MCF 10A (cell line): ENCODE data around the gene CPA5. TPM values are rescaled to one million over a fixed set of nuclear protein-coding genes. Genes with fewer than 3 reads are reported as not detected.
A peak's percentile ranks its signal among the peaks of the same experiment; 100 is the strongest.

ENCODE experiments used
- BruUV-seq: library from RNA; stranded (reverse); fragments of 400-500 nt; replicated peaks from 2 replicates; lab custom pipeline; 2021; lab: Mats Ljungman, UMichigan
- CTCF ChIA-PET: fragments of 300-600 bp; sonication (Branson Sonifier 250); formaldehyde crosslinking; extraction: SDS; loops from one replicate; lab custom pipeline; 2021; ENCODE audit warnings: antibody characterized with exemption, inconsistent platforms; lab: Yijun Ruan, JAX
- POLR2A ChIA-PET: fragments of 300-600, 350-650 bp; sonication (Branson Sonifier 250); formaldehyde crosslinking; extraction: SDS; loops from one replicate; lab custom pipeline; 2020; ENCODE audit warnings: antibody characterized with exemption, inconsistent platforms; lab: Yijun Ruan, JAX
- DNase-seq: peaks from one replicate; pipeline ENCODE4 v3.0.0-alpha.2; 2018; ENCODE audit not compliant: unreplicated experiment
- H3K27ac Mint-ChIP-seq: one replicate; pipeline ENCODE4 v1.8.0; 2022; ENCODE audit warnings: mild to moderate bottlenecking, low read depth, mixed read lengths; ENCODE audit not compliant: unreplicated experiment
- H3K27me3 Mint-ChIP-seq: one replicate; pipeline ENCODE4 v1.8.0; 2022; ENCODE audit warnings: mixed read lengths; ENCODE audit not compliant: insufficient read depth, unreplicated experiment
- H3K36me3 Mint-ChIP-seq: one replicate; pipeline ENCODE4 v1.8.0; 2022; ENCODE audit warnings: mild to moderate bottlenecking, moderate library complexity, mixed read lengths; ENCODE audit not compliant: insufficient read depth, unreplicated experiment
- H3K4me1 Mint-ChIP-seq: one replicate; pipeline ENCODE4 v1.8.0; 2022; ENCODE audit warnings: mixed read lengths; ENCODE audit not compliant: insufficient read depth, unreplicated experiment
- H3K4me3 Mint-ChIP-seq: one replicate; pipeline ENCODE4 v1.8.0; 2022; ENCODE audit warnings: mild to moderate bottlenecking, moderate library complexity, mixed read lengths; ENCODE audit not compliant: unreplicated experiment
- H3K9me3 Mint-ChIP-seq: one replicate; pipeline ENCODE4 v1.8.0; 2022; ENCODE audit warnings: mixed read lengths; ENCODE audit not compliant: unreplicated experiment
- intact Hi-C: fragments of 100-400 bp; cut with micrococcal nuclease; formaldehyde crosslinking; loops from 2 replicates; pipeline ENCODE4 v1.14.1; 2022
- total RNA-seq: library from RNA; stranded (reverse); gene quantifications from 2 replicates; pipeline ENCODE4 v1.2.3, GENCODE V29; 2022
- TF ChIP-seq, protein P1 (sequence below): fragments of 200-600 bp; IDR thresholded peaks from one replicate; pipeline ENCODE4 v1.8.0; 2022; ENCODE audit warnings: antibody characterized with exemption, mild to moderate bottlenecking; ENCODE audit not compliant: unreplicated experiment

Gene CPA5
- total RNA-seq, 1 experiment from 2014 or later, result 0.42 TPM

DNA sequence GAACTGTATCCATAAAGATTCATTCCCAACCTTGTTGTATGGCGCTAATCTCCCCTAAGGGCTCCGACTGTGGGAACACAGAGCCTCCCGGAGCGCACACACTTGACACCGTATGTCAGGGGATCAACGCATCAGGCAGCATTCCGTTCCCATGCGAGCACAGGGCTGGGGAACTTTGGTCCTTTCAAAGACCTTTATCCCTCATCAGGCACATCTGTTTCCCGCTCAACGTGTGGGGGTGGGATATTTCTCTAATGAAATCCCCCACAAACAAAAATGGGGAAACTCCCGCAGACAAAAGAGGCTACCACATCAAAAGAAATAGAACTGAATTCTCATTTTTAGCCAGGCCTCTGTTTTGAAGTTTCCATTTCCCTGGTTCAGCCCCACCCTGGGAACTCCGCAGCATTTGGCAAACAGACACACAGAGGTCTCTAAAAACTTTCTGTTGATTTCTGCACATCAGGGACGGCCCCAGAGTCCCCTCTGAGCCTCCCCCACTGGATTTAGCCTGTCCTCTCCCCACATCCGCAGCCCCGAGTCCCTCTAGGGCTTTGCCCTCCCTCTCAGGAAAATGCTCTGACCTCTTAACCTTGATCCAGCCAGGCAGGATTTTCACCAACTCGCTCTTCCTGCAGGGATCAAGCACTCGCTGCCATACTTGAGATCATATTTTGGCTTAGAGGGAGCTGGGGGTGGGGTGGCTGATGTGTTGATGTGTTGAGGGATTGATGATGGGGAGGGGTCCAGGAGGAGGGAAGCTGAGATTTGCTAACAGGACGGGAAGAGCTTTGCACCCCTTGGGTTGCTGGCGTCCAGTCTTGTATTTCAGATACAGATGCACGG lies 6.6 kb downstream of the CPA5 start:
- no peak for DNase-seq
- no TSS peak for BruUV-seq
- POLR2A ChIA-PET, result interaction anchor here (0.6 to 2.3 kb wide), 5 partner anchors 17 to 58 kb away, joined by 3 to 12 read pairs (median 4); partner anchors contain the start of gene CPA4
- Mint-ChIP-seq H3K36me3 (no peaks in the 10 kb centered on the region), H3K4me3 (no peak overlapping the region), H3K9me3 (no peaks in the 10 kb centered on the region), H3K27ac (peak overlapping the region; percentile 55), H3K4me1 (peaks cover 47% of the 10 kb centered on the region), H3K27me3 (no peaks in the 10 kb centered on the region)
- intact Hi-C loops, result loop anchor here (10.0 kb wide), 1 partner anchor 146 kb away; the partner anchor contains the start of genes SSMEM1 and TMEM209
- TF ChIP-seq, protein P1, sequence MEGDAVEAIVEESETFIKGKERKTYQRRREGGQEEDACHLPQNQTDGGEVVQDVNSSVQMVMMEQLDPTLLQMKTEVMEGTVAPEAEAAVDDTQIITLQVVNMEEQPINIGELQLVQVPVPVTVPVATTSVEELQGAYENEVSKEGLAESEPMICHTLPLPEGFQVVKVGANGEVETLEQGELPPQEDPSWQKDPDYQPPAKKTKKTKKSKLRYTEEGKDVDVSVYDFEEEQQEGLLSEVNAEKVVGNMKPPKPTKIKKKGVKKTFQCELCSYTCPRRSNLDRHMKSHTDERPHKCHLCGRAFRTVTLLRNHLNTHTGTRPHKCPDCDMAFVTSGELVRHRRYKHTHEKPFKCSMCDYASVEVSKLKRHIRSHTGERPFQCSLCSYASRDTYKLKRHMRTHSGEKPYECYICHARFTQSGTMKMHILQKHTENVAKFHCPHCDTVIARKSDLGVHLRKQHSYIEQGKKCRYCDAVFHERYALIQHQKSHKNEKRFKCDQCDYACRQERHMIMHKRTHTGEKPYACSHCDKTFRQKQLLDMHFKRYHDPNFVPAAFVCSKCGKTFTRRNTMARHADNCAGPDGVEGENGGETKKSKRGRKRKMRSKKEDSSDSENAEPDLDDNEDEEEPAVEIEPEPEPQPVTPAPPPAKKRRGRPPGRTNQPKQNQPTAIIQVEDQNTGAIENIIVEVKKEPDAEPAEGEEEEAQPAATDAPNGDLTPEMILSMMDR, result no peak
- CTCF ChIA-PET, result interaction anchor here (0.6 to 0.7 kb wide), 2 partner anchors 214 to 1488 kb away, joined by 3 read pairs; no protein-coding TSS in a partner anchor

- Mint-ChIP-seq H3K4me1 (peaks cover 52% of the 10 kb centered on the region), H3K4me3 (peak overlapping the region; percentile 29), H3K27ac (no peak overlapping the region)
These were observed 7.1 kb downstream of the CPA5 start for GRCh38 chr7:130351791-130352090.

DNA sequence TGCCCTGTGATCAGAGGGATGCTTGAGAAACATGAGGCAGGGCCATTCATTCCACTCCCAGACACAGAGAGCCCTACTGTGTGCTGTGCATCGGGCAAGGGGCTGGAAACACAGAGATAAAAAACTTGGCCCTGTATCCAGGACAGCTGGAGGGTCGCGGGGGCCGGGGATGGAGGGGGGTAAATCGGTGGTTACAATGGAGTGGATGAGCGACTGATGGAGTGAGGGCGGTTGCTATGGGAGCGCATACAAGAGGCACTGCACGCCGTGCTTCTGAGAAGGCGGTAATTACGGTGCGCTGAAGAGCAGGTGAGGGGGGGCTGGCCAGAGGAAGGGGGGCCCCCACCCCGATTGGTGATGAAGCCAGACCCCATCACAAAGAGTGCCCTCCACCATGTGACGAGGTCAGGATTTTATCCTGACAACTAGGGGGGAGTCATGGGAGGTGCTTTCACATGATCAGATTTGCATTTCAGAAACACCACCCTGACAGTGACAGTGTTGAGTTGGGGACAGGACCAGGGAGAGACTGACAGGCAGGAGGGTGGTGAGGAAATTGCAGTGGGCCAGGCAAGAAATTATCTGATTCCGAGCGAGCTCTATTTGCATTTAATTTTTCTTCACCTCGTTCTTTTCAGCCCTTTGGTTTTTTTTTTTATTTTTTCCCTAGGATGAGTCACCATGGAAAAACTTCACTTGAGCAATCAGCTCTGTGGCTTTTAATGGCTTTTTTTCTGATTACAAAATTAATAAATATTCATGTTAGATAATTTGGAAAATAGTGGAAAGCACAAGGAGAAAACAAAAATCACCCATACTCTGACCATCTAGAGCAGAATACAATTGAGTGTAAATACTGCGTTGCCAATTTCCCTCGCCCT lies 7.8 kb downstream of the CPA5 start:
- BruUV-seq, result no TSS peak
- TF ChIP-seq, protein P1, result no peak
- POLR2A ChIA-PET, result interaction anchor here (0.6 to 2.3 kb wide), 5 partner anchors 11 to 486 kb away, joined by 3 to 12 read pairs (median 4); partner anchors contain the start of gene CPA4
- peak; percentile 65 for DNase-seq
- Mint-ChIP-seq H3K27ac (no peak overlapping the region), H3K4me3 (peak overlapping the region; percentile 29), H3K4me1 (peaks cover 57% of the 10 kb centered on the region), H3K36me3 (peaks cover 5% of the 10 kb centered on the region), H3K9me3 (no peaks in the 10 kb centered on the region), H3K27me3 (no peaks in the 10 kb centered on the region)
- CTCF ChIA-PET, result interaction anchor here (0.7 to 0.9 kb wide), 2 partner anchors 58 to 215 kb away, joined by 3 read pairs; no protein-coding TSS in a partner anchor
- intact Hi-C loops, result loop anchor here (10.0 kb wide), 1 partner anchor 148 kb away; the partner anchor contains the start of genes SSMEM1 and TMEM209

More at GRCh38 chr7:130351791-130352090, 7.1 kb downstream of the CPA5 start:
- POLR2A ChIA-PET, result interaction anchor here (1.2 to 2.3 kb wide), 2 partner anchors 18 to 58 kb away, joined by 4 to 12 read pairs; partner anchors contain the start of gene CPA4
- CTCF ChIA-PET, result interaction anchor here (0.7 kb wide), 1 partner anchor 214 kb away, joined by 3 read pairs; no protein-coding TSS in a partner anchor
- H3K9me3 Mint-ChIP-seq, result no peaks in the 10 kb centered on the region
- intact Hi-C loops, result loop anchor here (10.0 kb wide), 1 partner anchor 147 kb away; the partner anchor contains the start of genes SSMEM1 and TMEM209
- DNase-seq, result no peak
- BruUV-seq, result no TSS peak
- no peaks in the 10 kb centered on the region for H3K36me3 Mint-ChIP-seq
- TF ChIP-seq, protein P1, result no peak
- H3K27me3 Mint-ChIP-seq, result no peaks in the 10 kb centered on the region
